HUES64 (cell line): ENCODE measurements around the gene NBDY.
"Not testable (repeated sequence)": the region's sequence is repeated elsewhere in the genome, so short reads cannot be mapped to it uniquely, and the experiment has no call there.

Experiments used
- H3K27ac ChIP-seq: 2 replicates; pipeline ENCODE4 v1.7.0; 2013; ENCODE audit warnings: low read depth, low read length, inconsistent platforms
- H3K27me3 ChIP-seq: 2 replicates; pipeline ENCODE4 v1.6.1; 2013; ENCODE audit warnings: mild to moderate bottlenecking, low read length; ENCODE audit not compliant: insufficient read depth
- H3K36me3 ChIP-seq: 2 replicates; pipeline ENCODE4 v1.6.1; 2013; ENCODE audit warnings: mild to moderate bottlenecking, low read length; ENCODE audit not compliant: insufficient read depth
- H3K4me1 ChIP-seq: 2 replicates; pipeline ENCODE4 v1.6.1; 2013; ENCODE audit warnings: mild to moderate bottlenecking, low read length, moderate library complexity; ENCODE audit not compliant: insufficient read depth
- H3K4me3 ChIP-seq: 2 replicates; pipeline ENCODE4 v1.5.1; 2013; ENCODE audit warnings: mild to moderate bottlenecking, low read length, moderate library complexity
- H3K9ac ChIP-seq: 2 replicates; pipeline ENCODE4 v1.6.1; 2013; ENCODE audit warnings: mild to moderate bottlenecking, low read depth, low read length
- H3K9me3 ChIP-seq: 2 replicates; pipeline ENCODE4 v1.6.1; 2013; ENCODE audit warnings: low read depth, low read length; ENCODE audit not compliant: insufficient read depth
- WGBS: fragments of 150-250, 120-280 bp; methylation state at CpG from one replicate; pipeline ENCODE4 v1.1.7; 2013; ENCODE audit warnings: missing lambda C conversion rate; 5-methylcytosine and 5-hydroxymethylcytosine counted together

The NBDY gene

DNA sequence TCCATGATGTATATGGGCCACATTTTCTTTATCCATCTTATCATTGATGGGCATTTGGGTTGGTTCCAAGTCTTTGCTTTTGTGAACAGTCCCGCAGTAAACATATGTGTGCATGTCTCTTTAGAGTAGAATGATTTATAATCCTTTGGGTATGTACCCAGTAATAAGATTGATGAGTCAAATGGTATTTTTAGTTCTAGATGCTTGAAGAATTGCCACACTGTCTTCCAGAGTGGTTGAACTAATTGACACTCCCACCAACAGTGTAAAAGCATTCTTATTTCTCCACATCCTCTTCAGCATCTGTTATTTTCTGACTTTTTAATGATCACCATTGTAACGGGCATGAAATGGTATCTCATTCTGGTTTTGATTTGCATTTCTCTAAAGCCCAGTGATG, 77.1 kb downstream of the NBDY start:
- H3K4me1 ChIP-seq, H3K9me3 ChIP-seq, H3K9ac ChIP-seq, H3K27ac ChIP-seq, H3K4me3 ChIP-seq, H3K36me3 ChIP-seq, H3K27me3 ChIP-seq: not testable (repeated sequence)
- WGBS = 100% methylated on average over 2 of the region's 2 CpGs

DNA sequence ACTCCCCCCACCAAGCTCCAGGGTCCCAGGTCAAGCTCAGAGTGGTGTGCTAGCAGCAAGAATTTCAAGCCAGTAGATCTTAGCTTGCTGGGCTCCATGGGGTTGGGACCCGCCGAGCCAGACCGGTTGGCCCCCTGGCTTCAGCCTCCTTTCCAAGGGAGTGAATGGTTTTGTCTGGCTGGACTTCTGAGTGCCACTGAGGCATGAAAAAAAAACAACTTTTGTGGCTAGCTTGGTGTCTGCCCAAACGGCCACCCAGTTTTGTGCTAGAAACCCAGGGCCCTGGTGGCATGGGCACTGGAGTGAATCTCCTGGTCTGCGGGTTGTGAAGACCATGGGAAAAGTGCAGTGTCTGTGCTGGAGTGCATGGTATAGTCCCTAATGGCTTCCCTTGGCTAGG, 82.6 kb downstream of the NBDY start:
- no peaks in the 10 kb centered on the region for H3K36me3 ChIP-seq
- no peaks in the 10 kb centered on the region for H3K4me1 ChIP-seq
- H3K9me3 ChIP-seq = no peaks in the 10 kb centered on the region
- H3K27me3 ChIP-seq = no peaks in the 10 kb centered on the region
- no peak overlapping the region for H3K4me3 ChIP-seq
- H3K9ac ChIP-seq = no peak overlapping the region
- WGBS = 97% methylated on average over 5 of the region's 5 CpGs
- H3K27ac ChIP-seq = no peak overlapping the region

DNA sequence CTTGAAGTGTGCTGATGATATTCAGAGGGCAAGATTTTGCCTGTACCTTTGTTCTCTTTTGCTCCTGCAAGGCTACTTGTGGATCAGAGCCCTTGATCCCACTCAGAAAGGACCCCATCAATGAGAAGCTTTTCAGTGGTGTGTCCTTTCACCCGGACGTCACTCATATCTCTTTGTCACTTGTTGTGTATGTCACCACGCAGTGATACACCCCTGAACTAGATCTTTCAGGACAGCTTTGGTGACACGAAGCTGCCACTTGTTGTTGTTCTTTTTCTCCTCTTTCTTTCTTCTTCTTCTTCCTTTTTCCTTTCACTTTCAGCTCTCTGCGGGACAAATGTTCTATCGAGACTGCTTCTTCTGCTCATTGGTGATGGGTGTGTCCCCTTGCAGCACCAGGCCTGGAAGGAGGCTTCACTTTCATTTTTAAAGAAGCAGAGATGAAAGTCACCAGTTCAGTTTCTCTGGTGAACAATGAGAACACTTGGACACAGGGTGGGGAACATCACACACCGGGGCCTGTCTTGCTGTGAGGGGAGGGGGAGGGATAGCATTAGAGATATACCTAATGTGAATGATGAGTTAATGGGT, 83.6 kb downstream of the NBDY start:
- Histone ChIP-seq H3K9me3 (no peaks in the 10 kb centered on the region), H3K4me1 (no peaks in the 10 kb centered on the region), H3K36me3 (peaks cover 4% of the 10 kb centered on the region; the same call in 1 of the 2 replicates), H3K27me3 (no peaks in the 10 kb centered on the region), H3K9ac (no peak overlapping the region), H3K27ac (no peak overlapping the region), H3K4me3 (no peak overlapping the region)
- whole genome bisulfite sequencing = 90% methylated on average over 6 of the region's 7 CpGs

DNA sequence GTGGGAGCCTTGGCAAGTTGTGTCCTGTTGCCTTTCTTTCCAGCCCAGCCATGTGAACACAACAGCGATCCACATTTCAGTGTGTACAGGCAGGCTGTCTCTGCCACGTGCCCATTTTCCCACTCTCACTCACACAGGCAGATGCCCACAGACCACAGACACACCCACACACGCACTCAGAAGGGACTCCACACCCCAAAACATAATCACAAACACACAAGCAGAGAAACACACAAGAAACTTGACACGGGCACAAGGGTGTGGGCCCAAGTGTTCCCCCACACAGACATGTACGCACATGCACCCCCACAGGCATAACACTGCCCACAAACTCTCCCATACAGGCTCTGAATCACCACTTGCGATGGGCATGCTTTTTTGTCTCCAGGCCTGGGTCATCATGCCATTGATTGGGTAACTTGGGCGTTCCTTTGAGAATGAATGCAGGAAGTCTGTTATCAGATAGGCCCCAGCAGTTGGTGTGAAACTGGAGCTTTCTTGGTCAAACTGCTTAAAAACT, 84.3 kb downstream of the NBDY start:
- H3K9me3 ChIP-seq = no peaks in the 10 kb centered on the region
- H3K4me3 ChIP-seq = no peak overlapping the region
- no peak overlapping the region for H3K27ac ChIP-seq
- peaks cover 8% of the 10 kb centered on the region; the same call in 1 of the 2 replicates for H3K36me3 ChIP-seq
- H3K27me3 ChIP-seq = no peaks in the 10 kb centered on the region
- 87% methylated on average over 7 of the region's 7 CpGs for WGBS
- no peak overlapping the region for H3K9ac ChIP-seq
- H3K4me1 ChIP-seq = no peaks in the 10 kb centered on the region

DNA sequence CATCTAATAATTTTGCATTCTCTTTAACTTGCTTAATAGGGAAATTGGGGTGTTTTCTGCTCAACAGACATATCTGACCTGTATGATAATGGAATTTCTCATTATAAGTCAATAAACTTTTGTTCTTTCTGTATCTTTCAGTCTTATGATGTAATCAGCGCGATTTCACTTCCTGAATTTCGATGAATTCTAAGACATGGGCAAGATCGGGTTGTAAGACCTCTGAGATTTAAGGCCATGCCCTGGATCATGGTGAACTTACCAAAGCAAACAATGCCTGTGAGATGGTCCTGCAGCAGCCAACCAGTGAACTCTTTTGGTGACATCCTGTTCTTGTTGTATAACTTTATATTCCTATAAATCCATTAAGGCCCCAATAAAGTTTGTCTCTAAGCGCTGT, 88.1 kb downstream of the NBDY start:
- Histone ChIP-seq H3K9me3 (no peaks in the 10 kb centered on the region), H3K9ac (no peak overlapping the region), H3K27me3 (no peaks in the 10 kb centered on the region), H3K36me3 (peaks cover 10% of the 10 kb centered on the region; the same call in 1 of the 2 replicates), H3K27ac (no peak overlapping the region), H3K4me1 (no peaks in the 10 kb centered on the region), H3K4me3 (no peak overlapping the region)
- 74% methylated on average over 4 of the region's 5 CpGs for WGBS

DNA sequence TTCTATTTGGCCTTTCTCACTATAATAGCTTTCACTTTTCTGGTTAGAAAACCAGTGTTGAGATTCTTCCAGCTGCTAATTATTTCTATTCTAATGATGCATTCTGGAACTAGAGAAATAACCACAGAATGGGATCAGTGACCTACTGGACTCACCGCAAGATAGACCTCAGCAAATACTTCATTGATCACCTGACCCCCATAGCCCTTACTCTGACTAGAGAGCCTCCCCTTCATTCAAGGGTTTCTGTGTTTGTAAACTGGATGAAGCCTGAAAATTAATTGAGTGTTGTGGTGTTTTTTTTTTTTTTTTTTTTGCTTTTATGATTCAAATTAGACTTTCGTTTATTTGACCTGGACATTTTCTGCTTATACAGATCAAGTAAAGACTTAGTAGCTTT, 97.0 kb downstream of the NBDY start:
- 100% methylated on average over 1 of the region's 2 CpGs for WGBS
- Histone ChIP-seq H3K27ac (no peak overlapping the region), H3K4me3 (no peak overlapping the region), H3K9ac (no peak overlapping the region), H3K9me3 (no peaks in the 10 kb centered on the region), H3K27me3 (no peaks in the 10 kb centered on the region), H3K4me1 (no peaks in the 10 kb centered on the region), H3K36me3 (no peaks in the 10 kb centered on the region)

DNA sequence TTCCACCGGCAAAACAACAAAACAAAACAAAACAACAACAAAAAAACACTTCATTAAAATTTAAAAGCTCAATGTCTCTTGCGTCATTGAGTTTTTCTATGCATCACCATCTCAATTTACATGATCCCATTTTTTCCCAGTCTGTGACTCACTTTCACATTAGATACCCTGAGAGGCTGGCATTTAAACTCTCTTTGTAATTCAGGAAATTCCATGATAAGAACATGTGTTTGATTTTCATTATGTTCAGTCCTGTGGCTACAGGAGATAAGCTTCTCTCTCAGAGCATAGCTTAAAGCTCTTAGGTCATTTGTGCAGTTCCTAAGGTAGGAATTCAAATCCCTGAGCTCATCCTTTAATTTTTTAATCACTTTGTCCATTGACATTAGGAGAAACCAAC, 104.6 kb downstream of the NBDY start:
- H3K9me3 ChIP-seq = no peaks in the 10 kb centered on the region
- WGBS = 79% methylated on average over 2 of the region's 2 CpGs

DNA sequence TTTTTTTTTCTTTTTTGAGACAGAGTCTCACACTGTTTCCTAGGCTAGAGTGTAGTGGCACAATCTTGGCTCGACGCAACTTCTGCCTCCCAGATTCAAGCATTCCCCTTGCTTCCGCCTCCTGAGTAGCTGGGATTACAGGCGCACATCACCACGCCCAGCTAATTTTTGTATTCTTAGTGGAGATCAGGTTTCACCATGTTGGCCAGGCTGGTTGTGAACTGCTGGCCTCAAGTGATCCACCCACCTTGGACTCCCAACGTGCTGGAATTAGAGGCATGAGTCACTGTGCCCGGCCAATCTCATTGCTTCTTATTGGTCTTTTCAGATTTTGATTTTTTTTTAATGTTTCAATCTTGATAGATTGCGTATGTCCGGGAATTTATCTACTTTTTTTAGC, 124.4 kb downstream of the NBDY start:
- H3K4me1 ChIP-seq = no peaks in the 10 kb centered on the region
- H3K9me3 ChIP-seq = no peaks in the 10 kb centered on the region
- H3K9ac ChIP-seq = no peak overlapping the region
- H3K36me3 ChIP-seq = no peaks in the 10 kb centered on the region
- H3K27me3 ChIP-seq = no peaks in the 10 kb centered on the region
- H3K27ac ChIP-seq = no peak overlapping the region
- no peak overlapping the region for H3K4me3 ChIP-seq
- 84% methylated on average over 8 of the region's 9 CpGs for WGBS

More for the DNA sequence above, 104.6 kb downstream of the NBDY start:
- Histone ChIP-seq H3K27me3 (no peaks in the 10 kb centered on the region), H3K4me1 (no peaks in the 10 kb centered on the region), H3K4me3 (no peak overlapping the region), H3K36me3 (no peaks in the 10 kb centered on the region), H3K27ac (no peak overlapping the region), H3K9ac (no peak overlapping the region)

DNA sequence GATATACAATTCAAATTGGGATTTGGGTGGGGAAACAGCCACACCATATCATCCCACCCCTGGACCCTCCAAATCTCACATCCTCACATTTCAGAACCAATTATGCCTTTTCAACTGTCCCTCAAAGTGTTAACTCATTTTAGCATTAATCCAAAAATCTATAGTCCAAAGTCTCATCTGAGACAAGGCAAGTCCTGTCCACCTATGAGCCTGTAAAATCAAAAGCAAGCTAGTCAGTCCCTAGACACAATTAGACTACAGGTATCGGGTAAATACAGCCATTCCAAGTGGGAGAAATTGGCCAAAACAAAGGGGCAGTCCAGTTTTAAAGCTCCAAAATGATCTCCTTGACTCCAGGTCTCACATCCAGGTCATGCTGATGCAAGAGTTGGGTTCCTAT, 128.0 kb downstream of the NBDY start:
- 100% methylated on average over 1 of the region's 1 CpG for WGBS
- no peak overlapping the region for H3K4me3 ChIP-seq
- no peaks in the 10 kb centered on the region for H3K4me1 ChIP-seq
- no peaks in the 10 kb centered on the region for H3K36me3 ChIP-seq
- no peak overlapping the region for H3K9ac ChIP-seq
- no peaks in the 10 kb centered on the region for H3K27me3 ChIP-seq
- H3K27ac ChIP-seq = no peak overlapping the region
- no peaks in the 10 kb centered on the region for H3K9me3 ChIP-seq

DNA sequence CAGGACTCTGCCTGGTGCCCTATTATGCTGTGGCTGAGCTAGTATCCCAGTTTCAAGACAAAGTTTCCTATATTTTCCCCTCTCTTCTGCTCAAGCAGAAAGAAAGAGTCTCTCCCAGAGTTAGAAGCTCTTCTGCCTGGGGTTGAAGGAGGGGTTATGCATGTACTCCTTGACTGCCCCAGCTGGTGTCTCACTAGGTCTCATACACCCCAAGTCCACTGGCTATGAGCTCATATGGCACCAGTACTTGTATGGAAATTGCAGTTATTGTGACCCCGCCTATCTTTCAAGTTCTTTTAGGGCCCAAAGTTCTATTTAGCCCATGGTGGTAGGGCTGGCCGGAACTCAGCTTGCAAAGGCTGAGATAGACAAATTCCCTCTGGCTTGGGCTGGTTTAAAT, 131.8 kb downstream of the NBDY start:
- no peaks in the 10 kb centered on the region for H3K4me1 ChIP-seq
- no peak overlapping the region for H3K4me3 ChIP-seq
- H3K9ac ChIP-seq = no peak overlapping the region
- WGBS = 82% methylated on average over 2 of the region's 2 CpGs
- no peaks in the 10 kb centered on the region for H3K36me3 ChIP-seq
- no peaks in the 10 kb centered on the region for H3K9me3 ChIP-seq
- no peak overlapping the region for H3K27ac ChIP-seq
- H3K27me3 ChIP-seq = no peaks in the 10 kb centered on the region
